Measurements from ENCODE around the gene SRGAP2B.
"Not testable (repeated sequence)": the region's sequence is repeated elsewhere in the genome, so short reads cannot be mapped to it uniquely, and the experiment has no call there.

Gene SRGAP2B

GRCh38 chr1:144995833-144996410 is 99.2 kb downstream of the SRGAP2B start:
- not testable (repeated sequence) for H3K4me3 ChIP-seq (ENCODE audit: low read length in 2 of 2); H2BK12ac ChIP-seq (ENCODE audit: low read length); H2AFZ ChIP-seq (ENCODE audit: low read length); H3K36me3 ChIP-seq (replicated peaks in 1 of 2; ENCODE audit: control insufficient read depth in 2 of 2, insufficient read depth in 2 of 2, low read length in 2 of 2); H3K9me3 ChIP-seq (replicated peaks in 1 of 2; ENCODE audit: control insufficient read depth in 2 of 2, insufficient read depth in 1 of 2, low read depth in 1 of 2, low read length in 2 of 2); H3K14ac ChIP-seq (ENCODE audit: low read length); DNase-seq (ENCODE audit: low spot score); H2BK5ac ChIP-seq (ENCODE audit: low read length); H3K18ac ChIP-seq (ENCODE audit: low read length); H3K4me2 ChIP-seq (ENCODE audit: insufficient read depth, low read length, poor library complexity, severe bottlenecking); H4K91ac ChIP-seq (ENCODE audit: low read depth, low read length, poor library complexity); H3K27ac ChIP-seq (replicated peaks; ENCODE audit: low read length); H2BK15ac ChIP-seq (ENCODE audit: low read length); H2AK5ac ChIP-seq (ENCODE audit: low read depth, low read length); H3K27me3 ChIP-seq (ENCODE audit: control insufficient read depth in 3 of 3, insufficient read depth in 3 of 3, low read depth in 1 of 3, low read length in 3 of 3); H4K8ac ChIP-seq (ENCODE audit: low read depth, low read length); H3K79me1 ChIP-seq (ENCODE audit: low read depth, low read length); H3K23ac ChIP-seq (ENCODE audit: low read depth, low read length, poor library complexity); H2BK120ac ChIP-seq (ENCODE audit: low read depth, low read length); H3K4me1 ChIP-seq (ENCODE audit: control insufficient read depth in 2 of 2, insufficient read depth in 1 of 2, low read depth in 1 of 2, low read length in 2 of 2); H3K9ac ChIP-seq (ENCODE audit: low read depth, low read length, poor library complexity); H3K4ac ChIP-seq (ENCODE audit: low read length)

DNA sequence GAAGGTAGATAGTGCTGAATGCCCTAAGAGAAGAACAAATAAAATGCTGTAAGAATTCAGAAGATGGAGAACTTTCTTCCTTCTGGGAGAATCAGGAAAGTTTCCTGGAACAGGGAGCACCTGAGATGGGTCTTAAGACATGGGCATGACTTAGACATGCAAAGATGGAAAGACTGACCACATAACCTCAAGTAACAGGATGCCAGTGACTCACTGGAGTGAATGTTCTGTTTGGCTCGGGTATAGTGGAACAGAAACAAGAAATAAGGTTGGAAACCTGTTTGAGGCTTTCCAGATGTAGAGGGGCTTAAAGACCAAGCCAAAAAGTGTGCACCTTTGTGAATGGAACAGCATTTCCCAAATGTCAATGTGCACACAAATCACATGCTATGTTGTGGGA is 102.2 kb downstream of the SRGAP2B start:
- not testable (repeated sequence) for H3K18ac ChIP-seq (ENCODE audit: low read length); H3K9ac ChIP-seq (ENCODE audit: low read depth, low read length, poor library complexity); H3K4me1 ChIP-seq (ENCODE audit: control insufficient read depth in 2 of 2, insufficient read depth in 1 of 2, low read depth in 1 of 2, low read length in 2 of 2); H4K8ac ChIP-seq (ENCODE audit: low read depth, low read length); H4K91ac ChIP-seq (ENCODE audit: low read depth, low read length, poor library complexity); H2BK120ac ChIP-seq (ENCODE audit: low read depth, low read length); H3K79me1 ChIP-seq (ENCODE audit: low read depth, low read length); H3K4me3 ChIP-seq (ENCODE audit: low read length in 2 of 2); H3K36me3 ChIP-seq (replicated peaks in 1 of 2; ENCODE audit: control insufficient read depth in 2 of 2, insufficient read depth in 2 of 2, low read length in 2 of 2); DNase-seq (ENCODE audit: low spot score); H3K9me3 ChIP-seq (replicated peaks in 1 of 2; ENCODE audit: control insufficient read depth in 2 of 2, insufficient read depth in 1 of 2, low read depth in 1 of 2, low read length in 2 of 2); H2AK5ac ChIP-seq (ENCODE audit: low read depth, low read length); H3K27ac ChIP-seq (replicated peaks; ENCODE audit: low read length); H2AFZ ChIP-seq (ENCODE audit: low read length); H2BK5ac ChIP-seq (ENCODE audit: low read length); H3K4me2 ChIP-seq (ENCODE audit: insufficient read depth, low read length, poor library complexity, severe bottlenecking); H2BK15ac ChIP-seq (ENCODE audit: low read length); H3K4ac ChIP-seq (ENCODE audit: low read length); H3K23ac ChIP-seq (ENCODE audit: low read depth, low read length, poor library complexity); H3K14ac ChIP-seq (ENCODE audit: low read length); H3K27me3 ChIP-seq (ENCODE audit: control insufficient read depth in 3 of 3, insufficient read depth in 3 of 3, low read depth in 1 of 3, low read length in 3 of 3); H2BK12ac ChIP-seq (ENCODE audit: low read length)
- no CpG with 5 or more reads among the region's 1 CpG for WGBS, 2 donors (ENCODE audit: extremely low coverage in 2 of 2, insufficient read length in 2 of 2, insufficient replicate concordance in 1 of 2)

DNA sequence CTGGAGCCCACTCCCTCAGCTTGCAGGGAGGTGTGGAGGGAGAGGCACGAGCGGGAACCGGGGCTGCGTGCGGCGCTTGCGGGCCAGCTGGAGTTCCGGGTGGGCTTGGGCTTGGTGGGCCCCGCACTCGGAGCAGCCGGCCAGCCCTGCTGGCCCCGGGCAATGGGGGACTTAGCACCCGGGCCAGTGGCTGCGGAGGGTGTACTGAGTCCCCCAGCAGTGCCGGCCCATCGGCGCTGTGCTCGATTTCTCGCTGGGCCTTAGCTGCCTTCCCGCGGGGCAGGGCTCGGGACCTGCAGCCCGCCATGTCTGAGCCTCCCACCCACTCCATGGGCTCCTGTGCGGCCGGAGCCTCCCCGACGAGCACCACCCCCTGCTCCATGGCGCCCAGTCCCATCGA is 104.5 kb downstream of the SRGAP2B start:
- not testable (repeated sequence) for DNase-seq (ENCODE audit: low spot score); H3K4me2 ChIP-seq (ENCODE audit: insufficient read depth, low read length, poor library complexity, severe bottlenecking); H2BK12ac ChIP-seq (ENCODE audit: low read length); H2AK5ac ChIP-seq (ENCODE audit: low read depth, low read length); H2AFZ ChIP-seq (ENCODE audit: low read length); H3K18ac ChIP-seq (ENCODE audit: low read length); H3K27me3 ChIP-seq (ENCODE audit: control insufficient read depth in 3 of 3, insufficient read depth in 3 of 3, low read depth in 1 of 3, low read length in 3 of 3); H3K9ac ChIP-seq (ENCODE audit: low read depth, low read length, poor library complexity); H3K4ac ChIP-seq (ENCODE audit: low read length); H4K8ac ChIP-seq (ENCODE audit: low read depth, low read length); H3K4me3 ChIP-seq (ENCODE audit: low read length in 2 of 2); H4K91ac ChIP-seq (ENCODE audit: low read depth, low read length, poor library complexity); H3K4me1 ChIP-seq (ENCODE audit: control insufficient read depth in 2 of 2, insufficient read depth in 1 of 2, low read depth in 1 of 2, low read length in 2 of 2); H3K79me1 ChIP-seq (ENCODE audit: low read depth, low read length); H2BK120ac ChIP-seq (ENCODE audit: low read depth, low read length); H2BK5ac ChIP-seq (ENCODE audit: low read length); H3K36me3 ChIP-seq (replicated peaks in 1 of 2; ENCODE audit: control insufficient read depth in 2 of 2, insufficient read depth in 2 of 2, low read length in 2 of 2); H3K9me3 ChIP-seq (replicated peaks in 1 of 2; ENCODE audit: control insufficient read depth in 2 of 2, insufficient read depth in 1 of 2, low read depth in 1 of 2, low read length in 2 of 2); H3K23ac ChIP-seq (ENCODE audit: low read depth, low read length, poor library complexity); H3K27ac ChIP-seq (replicated peaks; ENCODE audit: low read length); H2BK15ac ChIP-seq (ENCODE audit: low read length); H3K14ac ChIP-seq (ENCODE audit: low read length)
- whole genome bisulfite sequencing, 2 donors (ENCODE audit: extremely low coverage in 2 of 2, insufficient read length in 2 of 2, insufficient replicate concordance in 1 of 2): no CpG with 5 or more reads among the region's 29 CpGs

- H3K4me1 ChIP-seq (ENCODE audit: control insufficient read depth in 2 of 2, insufficient read depth in 1 of 2, low read depth in 1 of 2, low read length in 2 of 2); H4K91ac ChIP-seq (ENCODE audit: low read depth, low read length, poor library complexity); DNase-seq (ENCODE audit: low spot score); H3K79me1 ChIP-seq (ENCODE audit: low read depth, low read length); H3K14ac ChIP-seq (ENCODE audit: low read length); H2BK12ac ChIP-seq (ENCODE audit: low read length); H2AK5ac ChIP-seq (ENCODE audit: low read depth, low read length); H3K9me3 ChIP-seq (replicated peaks in 1 of 2; ENCODE audit: control insufficient read depth in 2 of 2, insufficient read depth in 1 of 2, low read depth in 1 of 2, low read length in 2 of 2); H3K23ac ChIP-seq (ENCODE audit: low read depth, low read length, poor library complexity); H3K36me3 ChIP-seq (replicated peaks in 1 of 2; ENCODE audit: control insufficient read depth in 2 of 2, insufficient read depth in 2 of 2, low read length in 2 of 2); H3K4me3 ChIP-seq (ENCODE audit: low read length in 2 of 2); H2AFZ ChIP-seq (ENCODE audit: low read length); H4K8ac ChIP-seq (ENCODE audit: low read depth, low read length); H3K27ac ChIP-seq (replicated peaks; ENCODE audit: low read length); H3K9ac ChIP-seq (ENCODE audit: low read depth, low read length, poor library complexity); H2BK15ac ChIP-seq (ENCODE audit: low read length); H3K27me3 ChIP-seq (ENCODE audit: control insufficient read depth in 3 of 3, insufficient read depth in 3 of 3, low read depth in 1 of 3, low read length in 3 of 3); H2BK5ac ChIP-seq (ENCODE audit: low read length); H2BK120ac ChIP-seq (ENCODE audit: low read depth, low read length); H3K18ac ChIP-seq (ENCODE audit: low read length); H3K4ac ChIP-seq (ENCODE audit: low read length); H3K4me2 ChIP-seq (ENCODE audit: insufficient read depth, low read length, poor library complexity, severe bottlenecking): not testable (repeated sequence)
- no CpG with 5 or more reads among the region's 2 CpGs for WGBS, 2 donors (ENCODE audit: extremely low coverage in 2 of 2, insufficient read length in 2 of 2, insufficient replicate concordance in 1 of 2)
Observed at GRCh38 chr1:144987131-144987530, 108.0 kb downstream of the SRGAP2B start.

Measured in neuronal stem cell (in vitro differentiated cells).